ENCODE results near the gene LRRFIP2.

DNA sequence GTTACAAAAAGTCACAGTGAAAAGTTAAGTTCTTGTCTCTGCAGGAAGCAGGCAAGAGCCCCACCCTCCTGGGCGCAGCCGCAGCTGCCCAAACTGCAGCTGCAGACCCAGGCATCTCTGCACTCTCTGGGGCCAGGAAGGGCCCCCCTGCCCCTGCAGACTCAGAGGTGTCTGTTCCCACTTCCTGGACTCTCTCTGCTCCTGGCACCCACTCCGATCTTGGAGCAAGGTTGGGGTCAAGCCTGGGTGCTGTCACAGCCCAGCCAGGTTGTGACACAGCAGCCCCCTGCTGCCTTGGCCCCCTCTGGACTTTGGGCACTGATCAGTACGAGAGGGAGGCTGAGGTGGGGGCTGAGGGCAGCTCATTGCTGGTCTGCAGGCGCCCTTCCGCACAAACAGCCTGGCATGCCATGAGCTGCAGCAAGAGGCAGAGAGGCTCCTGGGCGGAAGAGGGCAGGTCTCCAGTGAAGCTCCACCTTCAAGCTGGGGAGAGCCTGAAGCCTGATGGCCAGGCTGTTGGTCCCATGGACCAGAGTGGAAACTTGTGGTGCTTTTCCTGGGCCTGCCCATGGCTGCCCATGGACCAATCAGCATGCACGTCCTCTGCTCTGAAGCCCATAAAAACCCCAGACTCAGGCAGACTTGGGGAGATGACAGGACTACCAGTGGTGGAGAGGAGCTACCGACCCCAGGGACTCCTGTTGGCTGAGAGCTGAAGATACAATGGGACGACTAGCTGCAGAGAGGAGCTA is 42.9 kb upstream of the LRRFIP2 start:
- TF ChIP-seq, protein P1, sequence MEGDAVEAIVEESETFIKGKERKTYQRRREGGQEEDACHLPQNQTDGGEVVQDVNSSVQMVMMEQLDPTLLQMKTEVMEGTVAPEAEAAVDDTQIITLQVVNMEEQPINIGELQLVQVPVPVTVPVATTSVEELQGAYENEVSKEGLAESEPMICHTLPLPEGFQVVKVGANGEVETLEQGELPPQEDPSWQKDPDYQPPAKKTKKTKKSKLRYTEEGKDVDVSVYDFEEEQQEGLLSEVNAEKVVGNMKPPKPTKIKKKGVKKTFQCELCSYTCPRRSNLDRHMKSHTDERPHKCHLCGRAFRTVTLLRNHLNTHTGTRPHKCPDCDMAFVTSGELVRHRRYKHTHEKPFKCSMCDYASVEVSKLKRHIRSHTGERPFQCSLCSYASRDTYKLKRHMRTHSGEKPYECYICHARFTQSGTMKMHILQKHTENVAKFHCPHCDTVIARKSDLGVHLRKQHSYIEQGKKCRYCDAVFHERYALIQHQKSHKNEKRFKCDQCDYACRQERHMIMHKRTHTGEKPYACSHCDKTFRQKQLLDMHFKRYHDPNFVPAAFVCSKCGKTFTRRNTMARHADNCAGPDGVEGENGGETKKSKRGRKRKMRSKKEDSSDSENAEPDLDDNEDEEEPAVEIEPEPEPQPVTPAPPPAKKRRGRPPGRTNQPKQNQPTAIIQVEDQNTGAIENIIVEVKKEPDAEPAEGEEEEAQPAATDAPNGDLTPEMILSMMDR (conservative IDR thresholded peaks at IDR 0.05), result no peak
- no peak for TF ChIP-seq EZH2 (IDR thresholded peaks at IDR 0.05; ENCODE audit: low read depth)

Measured in PC-9 (cell line).